ENCODE results near the gene RIPPLY2.
"Not testable (repeated sequence)": the region's sequence is repeated elsewhere in the genome, so short reads cannot be mapped to it uniquely, and the experiment has no call there.

The RIPPLY2 gene

GRCh38 chr6:83853178-83854000 lies at the start of gene RIPPLY2:
TSS of gene RIPPLY2 (plus strand) at chr6:83853360. CDS start at chr6:83853417, 57 bp downstream.
- peak; percentile 85 for DNase-seq (ENCODE audit: low spot score)

GRCh38 chr6:83803492-83803891 lies 49.7 kb upstream of the RIPPLY2 start:
- DNase-seq (ENCODE audit: low spot score), result not testable (repeated sequence)

- no peak for DNase-seq (ENCODE audit: low spot score)
Observed at GRCh38 chr6:83804886-83805285, 48.3 kb upstream of the RIPPLY2 start.

GRCh38 chr6:83808005-83808404 lies 45.2 kb upstream of the RIPPLY2 start:
- no peak for DNase-seq (ENCODE audit: low spot score)

- DNase-seq (ENCODE audit: low spot score), result no peak
Observed at GRCh38 chr6:83808926-83809325, 44.2 kb upstream of the RIPPLY2 start.

- DNase-seq (ENCODE audit: low spot score), result no peak
Observed at GRCh38 chr6:83812595-83812994, 40.6 kb upstream of the RIPPLY2 start.

GRCh38 chr6:83815631-83816272 lies 37.4 kb upstream of the RIPPLY2 start:
- DNase-seq (ENCODE audit: low spot score), result no peak

GRCh38 chr6:83822629-83823169 lies 30.5 kb upstream of the RIPPLY2 start:
- DNase-seq (ENCODE audit: low spot score), result no peak

- DNase-seq (ENCODE audit: low spot score), result no peak
Observed at GRCh38 chr6:83824388-83824801, 28.8 kb upstream of the RIPPLY2 start.

- DNase-seq (ENCODE audit: low spot score), result no peak
Observed at GRCh38 chr6:83824831-83825230, 28.3 kb upstream of the RIPPLY2 start.

- no peak for DNase-seq (ENCODE audit: low spot score)
Observed at GRCh38 chr6:83827050-83827449, 26.1 kb upstream of the RIPPLY2 start.

- no peak for DNase-seq (ENCODE audit: low spot score)
Observed at GRCh38 chr6:83838727-83839126, 14.4 kb upstream of the RIPPLY2 start.

- DNase-seq (ENCODE audit: low spot score), result no peak
Observed at GRCh38 chr6:83844170-83844569, 9.0 kb upstream of the RIPPLY2 start.

GRCh38 chr6:83846291-83846690 lies 6.9 kb upstream of the RIPPLY2 start:
- DNase-seq (ENCODE audit: low spot score), result no peak

- no peak for DNase-seq (ENCODE audit: low spot score)
Observed at GRCh38 chr6:83847179-83847578, 6.0 kb upstream of the RIPPLY2 start.

GRCh38 chr6:83849127-83849526 lies 4.0 kb upstream of the RIPPLY2 start:
- no peak for DNase-seq (ENCODE audit: low spot score)

GRCh38 chr6:83849610-83850009 lies 3.5 kb upstream of the RIPPLY2 start:
- DNase-seq (ENCODE audit: low spot score), result no peak

- no peak for DNase-seq (ENCODE audit: low spot score)
Observed at GRCh38 chr6:83852528-83853177, 507 bp upstream of the RIPPLY2 start.

- no peak for DNase-seq (ENCODE audit: low spot score)
Observed at GRCh38 chr6:83854001-83854501, 891 bp downstream of the RIPPLY2 start.

- DNase-seq (ENCODE audit: low spot score), result no peak
Observed at GRCh38 chr6:83854766-83855165, 1.6 kb downstream of the RIPPLY2 start.

- DNase-seq (ENCODE audit: low spot score), result peak; percentile 92
Observed at GRCh38 chr6:83859410-83860358, 6.5 kb downstream of the RIPPLY2 start, which contains the start of gene CYB5R4. TSS of gene CYB5R4 (plus strand) at chr6:83859689. CDS start at chr6:83859783, 94 bp downstream.
